Stomach (tissue), 9 donors: ENCODE data around the gene PCLO. TPM values are rescaled to one million over a fixed set of nuclear protein-coding genes. Genes with fewer than 3 reads are reported as not detected.

Source experiments
- DNase-seq, 2 donors: peaks; one replicate each; pipeline versions ENCODE4 v3.0.0 to v3.0.0-alpha.2; 2013 to 2019
- H3K27ac ChIP-seq, 5 donors: fragments of 200-600 bp in 4 of 5; sonication (generic) in 4 of 5; one replicate each; pipeline ENCODE4 v1.5.1; 2013 to 2019; ENCODE audit warnings: mild to moderate bottlenecking in 1 of 5, moderate library complexity in 1 of 5
- H3K27me3 ChIP-seq, 3 donors: fragments of 200-600 bp; sonication (generic); one replicate each; pipeline ENCODE4 v1.5.1; 2017 to 2019; ENCODE audit warnings: mixed run types in 1 of 3
- H3K36me3 ChIP-seq, 4 donors: fragments of 200-600 bp; sonication (generic); 1 replicate in 3 of 4; 2 replicates in 1 of 4; pipeline ENCODE4 v1.5.1; 2016 to 2019
- H3K4me1 ChIP-seq, 4 donors: fragments of 200-600 bp; sonication (generic); one replicate each; pipeline ENCODE4 v1.5.1; 2016 to 2019
- H3K4me3 ChIP-seq, 4 donors: fragments of 200-600 bp; sonication (generic) in 3 of 4; one replicate each; pipeline ENCODE4 v1.5.1; 2016 to 2019; ENCODE audit warnings: mild to moderate bottlenecking in 1 of 4
- H3K9me3 ChIP-seq, 4 donors: fragments of 200-600 bp; sonication (generic); one replicate each; pipeline ENCODE4 v1.5.1; 2016 to 2019
- CTCF ChIP-seq, 7 experiments: fragments of 450-650 bp in 4 of 7; fragments of 200-600 bp in 3 of 7; sonication (generic) in 3 of 7; IDR thresholded peaks; one replicate each; pipeline ENCODE4 v1.5.1; 2016 to 2019; ENCODE audit warnings: antibody characterized with exemption in 7 of 7, control low read depth in 2 of 7, mild to moderate bottlenecking in 1 of 7
- EP300 ChIP-seq: sonication (generic); formaldehyde crosslinking; IDR thresholded peaks from one replicate; pipeline ENCODE4 v1.6.1; 2017; ENCODE audit warnings: antibody characterized with exemption
- POLR2A ChIP-seq, 4 donors: fragments of 450-650 bp; IDR thresholded peaks; one replicate each; pipeline ENCODE4 v1.6.1; 2016; ENCODE audit warnings: antibody characterized with exemption in 4 of 4, control low read depth in 2 of 4, mild to moderate bottlenecking in 1 of 4, moderate library complexity in 1 of 4
- POLR2AphosphoS5 ChIP-seq, 3 donors: sonication (generic); formaldehyde crosslinking; IDR thresholded peaks; one replicate each; pipeline ENCODE4 v1.6.1; 2016; ENCODE audit warnings: antibody characterized with exemption in 3 of 3
- WGBS, 5 donors: extraction: QIAGEN DNeasy Blood & Tissue Kit in 3 of 5; methylation state at CpG; one replicate each; pipeline versions ENCODE4 v1.1.5 to v1.1.7; 2013 to 2018; 5-methylcytosine and 5-hydroxymethylcytosine counted together
- intact Hi-C: fragments of 100-400 bp; cut with DNase I; formaldehyde crosslinking; loops from one replicate; pipeline ENCODE4 v1.15.1; 2023; ENCODE audit warnings: low total_unique reads
- polyA plus RNA-seq, 3 donors: library from polyadenylated mRNA; stranded (reverse); fragments of 200-250 nt; gene quantifications; one replicate each; pipeline ENCODE4 v1.2.3, GENCODE V29; 2013
- total RNA-seq, 5 donors: library from RNA; depleted of rRNA; stranded (reverse); fragments of >200 nt; gene quantifications; one replicate each; pipeline versions ENCODE4 v1.1.0 to v1.2.3, GENCODE V29; 2014 to 2016
- donor health status: healthy with polysubstance abuse.
- donor health status: Bipolar disorder and iron deficiency.
- donor health status: healthy.

Gene PCLO
- total and polyA plus RNA-seq, 8 donors: 0.31 to 8.1 (median 3.9) TPM

GRCh38 chr7:83201355-83201754, 38.7 kb upstream of the PCLO start:
- WGBS, 5 donors: 91 to 100% (median 98%) methylated on average over 1 of the region's 1 CpG
- no peak overlapping the region for H3K27ac ChIP-seq
- intact Hi-C loops: no loop called here
- H3K27me3 ChIP-seq: no peaks in the 10 kb centered on the region
- no peak overlapping the region for H3K4me3 ChIP-seq
- no peaks in the 10 kb centered on the region for H3K36me3 ChIP-seq
- no peaks in the 10 kb centered on the region for H3K9me3 ChIP-seq
- DNase-seq: no peak
- TF ChIP-seq EP300 (no peak), POLR2A (IDR thresholded peaks at IDR 0.05) (no peak), POLR2AphosphoS5 (IDR thresholded peaks at IDR 0.05) (no peak), CTCF (IDR thresholded peaks at IDR 0.05) (no peak)
- H3K4me1 ChIP-seq: no peaks in the 10 kb centered on the region

DNA sequence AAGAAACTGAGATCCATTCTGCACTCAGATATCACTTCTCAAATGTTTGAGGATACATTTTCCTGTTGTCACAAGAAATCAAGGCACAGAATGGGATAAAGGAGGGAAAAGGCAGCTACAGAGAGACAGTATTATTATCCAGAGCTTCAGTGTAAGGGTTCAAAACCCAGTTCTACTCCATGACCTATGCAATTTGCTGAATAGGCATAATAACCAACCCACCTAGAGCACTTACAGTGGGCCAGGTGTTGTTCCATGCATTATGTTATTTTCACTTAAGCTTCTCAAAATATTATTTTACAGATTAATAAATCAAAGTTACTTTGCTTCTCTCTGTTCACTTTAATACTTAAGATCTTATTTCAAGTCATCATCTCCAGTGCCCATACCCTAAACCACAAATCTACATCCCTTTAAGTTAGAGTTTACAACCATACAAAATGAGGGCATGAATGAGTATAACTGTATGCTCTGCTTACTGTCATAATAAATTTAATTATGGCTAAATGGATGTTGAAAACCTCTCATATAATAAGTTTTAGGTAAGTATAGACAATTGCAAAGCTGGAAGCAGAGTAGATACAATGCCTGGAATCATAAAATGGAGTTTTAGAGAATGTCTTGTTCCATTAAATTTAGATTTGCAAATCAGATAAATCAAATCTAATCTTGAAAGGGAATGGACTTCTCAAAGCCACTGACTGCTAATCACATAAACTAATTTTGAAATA, 28.1 kb upstream of the PCLO start:
- Histone ChIP-seq H3K9me3 (no peaks in the 10 kb centered on the region), H3K4me3 (no peak overlapping the region), H3K36me3 (no peaks in the 10 kb centered on the region), H3K4me1 (no peaks in the 10 kb centered on the region), H3K27me3 (no peaks in the 10 kb centered on the region), H3K27ac (no peak overlapping the region)
- no peak for TF ChIP-seq POLR2AphosphoS5 (IDR thresholded peaks at IDR 0.05)
- TF ChIP-seq POLR2A (IDR thresholded peaks at IDR 0.05): no peak
- no peak for TF ChIP-seq CTCF (IDR thresholded peaks at IDR 0.05)
- no peak for TF ChIP-seq EP300
- DNase-seq: no peak
- intact Hi-C loops: no loop called here

DNA sequence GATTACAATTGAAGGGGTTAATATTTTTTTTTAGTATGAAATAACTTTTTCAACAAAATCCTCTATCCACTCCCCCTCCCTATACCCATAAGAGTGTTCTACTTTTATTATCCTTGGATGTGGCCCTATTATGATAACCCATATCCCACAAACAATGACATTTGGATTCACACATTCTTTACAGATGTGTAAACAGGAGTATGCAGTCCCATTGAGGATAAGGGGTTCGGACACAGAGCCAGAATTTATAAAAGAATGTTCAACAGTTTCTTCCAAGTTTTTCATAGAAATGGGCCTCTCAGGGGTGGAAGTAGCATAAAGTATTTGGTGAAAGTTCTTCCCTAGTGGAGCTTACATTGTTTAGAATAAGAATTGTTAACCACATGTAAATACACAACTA, 16.1 kb upstream of the PCLO start:
- Histone ChIP-seq H3K9me3 (peaks cover 4 to 15% (median 14%) of the 10 kb centered on the region in 4 donors), H3K4me1 (no peaks in the 10 kb centered on the region), H3K4me3 (no peak overlapping the region), H3K27me3 (no peaks in the 10 kb centered on the region), H3K27ac (no peak overlapping the region), H3K36me3 (no peaks in the 10 kb centered on the region)
- DNase-seq: no peak
- intact Hi-C loops: no loop called here
- 33 to 65% (median 47%) methylated on average over 1 of the region's 1 CpG for WGBS, 5 donors
- no peak for TF ChIP-seq POLR2A (IDR thresholded peaks at IDR 0.05)
- TF ChIP-seq POLR2AphosphoS5 (IDR thresholded peaks at IDR 0.05): no peak
- TF ChIP-seq CTCF (IDR thresholded peaks at IDR 0.05): no peak
- no peak for TF ChIP-seq EP300

- Histone ChIP-seq H3K27ac (no peak overlapping the region), H3K36me3 (no peaks in the 10 kb centered on the region), H3K4me3 (no peak overlapping the region), H3K27me3 (no peaks in the 10 kb centered on the region), H3K4me1 (no peaks in the 10 kb centered on the region), H3K9me3 (peaks cover 0 to 8% (median 6%) of the 10 kb centered on the region in 4 donors)
- intact Hi-C loops: no loop called here
- no peak for DNase-seq
- 67 to 77% (median 73%) methylated on average over 4 of the region's 4 CpGs for WGBS, 5 donors
- TF ChIP-seq POLR2AphosphoS5 (IDR thresholded peaks at IDR 0.05): no peak
- TF ChIP-seq POLR2A (IDR thresholded peaks at IDR 0.05): no peak
- no peak for TF ChIP-seq CTCF (IDR thresholded peaks at IDR 0.05)
- TF ChIP-seq EP300: no peak
These were observed 15.4 kb upstream of the PCLO start for GRCh38 chr7:83178066-83178465.
